A549 (cell line): ENCODE measurements around the gene SYT2.

Source experiments
- BHLHE40 ChIP-seq: IDR thresholded peaks from 2 replicates; pipeline ENCODE4 v1.6.1; 2012; ENCODE audit warnings: low read depth, low read length, inconsistent platforms
- CEBPB ChIP-seq, 2 experiments: fragments of >200 bp in 1 of 2; sonication (Bioruptor Twin) in 1 of 2; formaldehyde crosslinking in 1 of 2; IDR thresholded peaks; 2 replicates each; pipeline ENCODE4 v1.6.1; 2012 to 2016
- CTCF ChIP-seq: fragments of >200 bp; sonication (Bioruptor Twin); formaldehyde crosslinking; IDR thresholded peaks from 3 replicates; pipeline ENCODE4 v1.5.1; 2016
- EP300 ChIP-seq, 2 experiments: fragments of >200 bp; sonication (Bioruptor Twin); formaldehyde crosslinking; IDR thresholded peaks; 2 replicates in 1 of 2; 3 replicates in 1 of 2; pipeline ENCODE4 v1.6.1; 2016 to 2017
- HDAC2 ChIP-seq: fragments of 200-600 bp; sonication (generic); IDR thresholded peaks from 2 replicates; pipeline ENCODE4 v1.6.1; 2016
- JUNB ChIP-seq: fragments of >200 bp; sonication (Bioruptor Twin); formaldehyde crosslinking; IDR thresholded peaks from 2 replicates; pipeline ENCODE4 v1.6.1; 2016
- KDM1A ChIP-seq: fragments of 200-600 bp; sonication (generic); IDR thresholded peaks from 2 replicates; pipeline ENCODE4 v1.6.1; 2016; ENCODE audit warnings: low read depth, mild to moderate bottlenecking
- POLR2A ChIP-seq: IDR thresholded peaks from 2 replicates; pipeline ENCODE4 v1.6.1; 2012; ENCODE audit warnings: mild to moderate bottlenecking, low read length
- RAD21 ChIP-seq, 2 experiments: fragments of >200 bp in 1 of 2; sonication (Bioruptor Twin) in 1 of 2; formaldehyde crosslinking in 1 of 2; IDR thresholded peaks in 1 of 2; conservative IDR thresholded peaks in 1 of 2; 2 replicates in 1 of 2; 3 replicates in 1 of 2; pipeline ENCODE4 v1.6.1; 2012 to 2018; ENCODE audit warnings: inconsistent platforms in 1 of 2
- SMC3 ChIP-seq: fragments of >200 bp; sonication (Bioruptor Twin); formaldehyde crosslinking; IDR thresholded peaks from 3 replicates; pipeline ENCODE4 v1.6.1; 2018; ENCODE audit warnings: inconsistent platforms
- ZFP36 ChIP-seq: fragments of 450-650 bp; IDR thresholded peaks from 2 replicates; pipeline ENCODE4 v1.6.1; 2014; ENCODE audit warnings: borderline replicate concordance; ENCODE audit not compliant: partially characterized antibody
- TF ChIP-seq, protein P1 (sequence below): fragments of 450-650 bp; IDR thresholded peaks from 2 replicates; pipeline ENCODE4 v1.6.1; 2014; ENCODE audit warnings: antibody characterized with exemption

GRCh38 chr1:202568826-202569225 is 141.4 kb downstream of the SYT2 start:
- no peak for TF ChIP-seq SMC3
- TF ChIP-seq, protein P1, sequence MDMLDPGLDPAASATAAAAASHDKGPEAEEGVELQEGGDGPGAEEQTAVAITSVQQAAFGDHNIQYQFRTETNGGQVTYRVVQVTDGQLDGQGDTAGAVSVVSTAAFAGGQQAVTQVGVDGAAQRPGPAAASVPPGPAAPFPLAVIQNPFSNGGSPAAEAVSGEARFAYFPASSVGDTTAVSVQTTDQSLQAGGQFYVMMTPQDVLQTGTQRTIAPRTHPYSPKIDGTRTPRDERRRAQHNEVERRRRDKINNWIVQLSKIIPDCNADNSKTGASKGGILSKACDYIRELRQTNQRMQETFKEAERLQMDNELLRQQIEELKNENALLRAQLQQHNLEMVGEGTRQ: no peak
- no peak for TF ChIP-seq HDAC2
- no peak for TF ChIP-seq CTCF
- TF ChIP-seq KDM1A: no peak
- TF ChIP-seq EP300 (IDR thresholded peaks at IDR 0.05): no peak
- no peak for TF ChIP-seq POLR2A
- TF ChIP-seq ZFP36: no peak
- no peak for TF ChIP-seq CEBPB (IDR thresholded peaks at IDR 0.05)
- TF ChIP-seq RAD21 (conservative IDR thresholded peaks at IDR 0.05 in 1 of 2, IDR thresholded peaks at IDR 0.05 in 1 of 2): no peak
- no peak for TF ChIP-seq BHLHE40
- no peak for TF ChIP-seq JUNB
